Dedifferentiated amniotic fluid mesenchymal stem cell (primary cell): ENCODE measurements around the gene ZDBF2.
"Not testable (repeated sequence)": the region's sequence is repeated elsewhere in the genome, so short reads cannot be mapped to it uniquely, and the experiment has no call there.

ENCODE experiments used
- DNase-seq: peaks from one replicate; pipeline ENCODE4 v3.0.0-alpha.2; 2016; ENCODE audit errors: extremely low spot score

Gene ZDBF2

DNA sequence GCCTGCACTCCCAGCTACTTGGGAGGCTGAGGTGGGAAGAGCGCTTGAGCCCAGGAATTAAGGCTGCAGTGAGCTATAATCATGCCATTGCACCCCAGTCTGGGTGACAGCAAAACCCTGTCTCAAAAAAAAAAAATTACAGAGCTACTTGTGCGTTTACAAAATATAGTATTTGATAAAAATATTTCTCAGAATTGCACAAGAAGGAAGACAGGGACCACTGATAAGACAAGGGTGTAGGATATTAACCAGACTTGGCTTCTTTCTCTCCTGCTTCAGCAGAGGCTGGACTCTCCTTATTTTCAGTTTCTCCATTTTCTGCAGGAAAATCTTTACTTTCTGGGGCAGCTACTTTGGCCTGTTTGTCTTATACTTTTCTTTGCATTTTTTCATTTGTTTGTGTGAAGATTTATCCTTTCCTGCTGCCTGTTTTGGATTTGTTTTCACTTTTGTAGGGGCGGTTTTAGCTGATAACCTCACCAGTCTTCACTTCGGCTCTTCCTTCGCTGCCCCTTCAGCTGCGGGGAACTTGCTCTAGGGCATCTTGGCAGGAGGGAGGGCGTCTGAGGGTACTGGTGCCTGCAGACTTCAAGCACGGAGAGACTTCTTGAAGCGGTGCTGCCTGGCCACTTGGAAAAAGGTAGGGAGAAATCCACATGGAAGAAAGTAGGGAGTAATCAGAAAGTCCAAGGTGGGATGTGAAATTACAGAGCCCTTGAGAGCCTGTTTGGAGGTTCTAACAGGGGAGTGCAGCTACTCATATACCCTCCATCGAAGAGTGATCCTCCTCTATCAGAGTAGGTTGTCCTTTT is 14.9 kb upstream of the ZDBF2 start:
- DNase-seq: no peak

- DNase-seq: peak; percentile 43
These were observed 14.1 kb upstream of the ZDBF2 start for GRCh38 chr2:206260188-206261012.

GRCh38 chr2:206263959-206264603 is 10.4 kb upstream of the ZDBF2 start:
- no peak for DNase-seq

DNA sequence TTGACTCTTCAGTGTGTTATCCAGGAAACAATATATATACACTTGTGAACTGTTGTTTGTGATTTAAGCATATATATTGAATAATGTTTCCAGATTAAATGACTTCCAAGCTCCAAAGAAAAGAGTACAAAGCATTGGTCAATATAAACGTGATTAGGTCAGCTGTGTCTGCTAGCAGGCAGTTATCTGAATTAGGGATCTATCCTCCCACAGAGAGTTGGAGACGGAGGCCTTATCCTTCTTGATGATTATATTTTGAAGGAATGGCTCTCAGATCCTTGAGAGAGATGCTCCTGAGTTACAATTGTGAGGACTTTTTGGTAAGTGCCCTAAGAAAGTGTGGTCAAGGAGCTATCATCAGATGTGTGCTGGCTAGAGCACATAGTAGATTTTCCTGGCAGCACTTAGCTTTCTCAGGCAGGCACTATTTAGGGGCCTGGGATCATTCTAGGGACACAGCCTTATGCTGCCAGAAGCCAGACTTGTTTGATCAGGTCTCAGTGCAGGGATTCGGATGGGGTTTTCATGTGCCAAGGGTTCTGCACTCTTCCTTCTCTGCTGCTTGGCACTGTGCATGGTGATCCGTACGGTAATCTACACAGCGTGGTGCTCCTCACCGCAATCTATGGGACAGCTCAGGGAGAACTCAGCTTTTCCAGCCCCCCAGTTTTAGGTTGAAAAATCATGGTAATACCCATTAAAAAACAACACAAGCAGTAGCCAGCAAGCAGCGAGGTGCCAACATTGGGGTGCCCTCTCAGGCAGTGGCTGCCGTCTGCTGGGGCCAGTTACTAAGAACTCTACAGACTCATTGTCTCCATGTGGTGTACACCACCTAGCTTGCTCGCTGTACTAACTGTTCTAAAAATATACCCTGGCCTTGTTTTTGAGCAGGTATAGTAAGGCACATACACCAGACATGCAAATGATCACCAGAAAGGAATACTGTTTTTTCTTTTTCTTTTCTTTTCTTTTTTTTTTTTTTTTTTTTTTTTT is 8.0 kb upstream of the ZDBF2 start:
- no peak for DNase-seq

DNA sequence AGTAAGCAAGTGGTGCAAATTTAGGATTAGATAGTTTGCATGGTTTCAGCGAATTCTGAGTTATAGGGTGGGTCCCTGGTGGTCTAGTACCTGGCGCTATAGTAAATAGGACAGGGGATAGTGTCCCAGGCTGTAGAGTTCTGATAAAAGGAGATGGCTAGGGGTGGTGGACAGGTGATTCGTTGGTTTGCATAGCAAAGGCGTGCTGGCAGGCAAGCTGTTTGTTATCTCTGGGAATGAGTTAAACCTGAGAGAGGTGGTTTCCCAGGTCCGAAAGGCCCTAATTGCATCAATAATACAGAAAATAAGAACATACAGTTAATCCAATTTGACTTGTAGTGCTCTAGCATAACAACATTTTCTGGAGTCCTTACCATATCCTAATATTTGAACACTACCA is 6.9 kb upstream of the ZDBF2 start:
- DNase-seq: no peak

DNA sequence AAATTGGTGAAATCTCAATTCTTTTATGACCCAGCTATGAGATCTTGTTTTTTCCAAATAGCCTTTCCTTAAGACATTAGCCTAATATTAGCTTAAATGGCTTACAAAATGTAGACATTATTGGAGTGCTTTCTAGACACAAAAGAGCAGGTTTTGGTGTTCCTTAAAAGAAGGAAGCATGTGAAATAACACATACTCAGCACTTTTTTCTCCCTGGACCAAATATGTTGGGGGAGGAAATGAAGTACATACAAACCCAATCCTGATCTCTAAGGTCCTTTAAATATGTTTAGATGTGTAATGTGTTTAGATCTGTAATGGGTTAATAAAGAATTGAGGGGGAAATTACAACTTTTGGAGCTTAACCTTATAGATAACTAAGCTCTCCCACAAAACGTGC is 3.4 kb upstream of the ZDBF2 start:
- DNase-seq: no peak

GRCh38 chr2:206273905-206274304 is 558 bp upstream of the ZDBF2 start:
- DNase-seq: no peak

GRCh38 chr2:206275312-206276055 is 1.0 kb downstream of the ZDBF2 start:
- DNase-seq: peak; percentile 38

GRCh38 chr2:206276169-206276942 is 1.9 kb downstream of the ZDBF2 start:
- DNase-seq: no peak

DNA sequence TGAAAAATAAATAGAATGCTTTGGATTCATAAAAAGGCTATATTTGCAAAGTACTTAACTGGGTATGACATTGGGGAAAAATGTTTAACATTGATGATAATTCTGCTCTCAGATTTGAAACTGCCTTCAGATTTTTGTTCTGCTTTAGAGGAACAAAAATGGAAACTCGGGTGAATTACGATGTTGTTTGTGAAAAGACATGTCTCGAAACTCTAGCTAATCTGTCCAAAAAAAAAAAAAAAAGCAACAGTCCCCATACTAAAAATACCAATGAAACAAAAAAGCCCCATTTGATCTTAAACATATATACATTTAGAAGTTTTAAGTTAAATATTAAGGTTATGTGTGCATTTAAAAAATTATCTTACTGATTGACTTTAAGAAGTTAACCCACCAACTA is 3.0 kb downstream of the ZDBF2 start:
- DNase-seq: no peak

GRCh38 chr2:206282746-206283145 is 8.3 kb downstream of the ZDBF2 start:
- DNase-seq: no peak

GRCh38 chr2:206287197-206287596 is 12.7 kb downstream of the ZDBF2 start:
- no peak for DNase-seq

GRCh38 chr2:206289391-206289790 is 14.9 kb downstream of the ZDBF2 start:
- no peak for DNase-seq

DNA sequence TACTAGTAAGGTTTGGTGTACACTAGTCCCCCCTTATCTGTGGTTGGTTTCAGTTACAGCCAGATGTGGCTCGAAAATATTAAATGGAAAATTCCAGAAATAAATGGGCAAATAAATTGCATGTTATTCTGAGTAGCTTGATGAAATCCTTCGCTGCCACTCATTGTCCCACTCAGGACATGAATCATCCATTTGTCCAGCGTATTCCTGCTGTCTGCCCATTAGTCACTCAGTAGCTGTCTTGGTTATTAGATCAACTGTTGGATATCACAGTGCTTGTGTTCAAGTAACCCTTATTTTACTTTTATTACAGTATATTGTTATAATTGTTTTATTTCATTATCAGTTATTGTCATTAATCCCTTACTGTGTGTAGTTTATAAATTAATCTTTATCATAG is 21.7 kb downstream of the ZDBF2 start:
- DNase-seq: no peak

DNA sequence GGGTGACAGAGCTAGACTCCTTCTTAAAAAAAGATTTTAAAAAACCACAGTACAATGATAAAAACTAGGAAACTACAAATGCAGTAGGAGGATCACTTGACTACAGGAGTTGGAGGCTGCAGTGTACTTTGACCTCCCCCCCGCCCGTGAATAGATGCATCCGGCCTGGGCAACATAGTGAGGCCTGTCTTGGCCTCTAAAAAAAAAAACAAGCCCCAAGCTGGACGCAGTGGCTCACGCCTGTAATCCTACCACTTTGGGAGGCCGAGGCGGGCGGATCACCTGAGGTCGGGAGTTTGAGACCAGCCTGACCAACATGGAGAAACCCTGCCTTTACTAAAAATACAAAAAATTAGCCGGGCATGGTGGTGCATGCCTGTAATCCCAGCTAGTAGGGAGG is 25.1 kb downstream of the ZDBF2 start:
- not testable (repeated sequence) for DNase-seq

- DNase-seq: no peak
These were observed 31.2 kb downstream of the ZDBF2 start for GRCh38 chr2:206305523-206306245.

GRCh38 chr2:206311026-206311425 is 36.6 kb downstream of the ZDBF2 start:
- DNase-seq: no peak

GRCh38 chr2:206316141-206316540 is 41.7 kb downstream of the ZDBF2 start:
- DNase-seq: no peak

DNA sequence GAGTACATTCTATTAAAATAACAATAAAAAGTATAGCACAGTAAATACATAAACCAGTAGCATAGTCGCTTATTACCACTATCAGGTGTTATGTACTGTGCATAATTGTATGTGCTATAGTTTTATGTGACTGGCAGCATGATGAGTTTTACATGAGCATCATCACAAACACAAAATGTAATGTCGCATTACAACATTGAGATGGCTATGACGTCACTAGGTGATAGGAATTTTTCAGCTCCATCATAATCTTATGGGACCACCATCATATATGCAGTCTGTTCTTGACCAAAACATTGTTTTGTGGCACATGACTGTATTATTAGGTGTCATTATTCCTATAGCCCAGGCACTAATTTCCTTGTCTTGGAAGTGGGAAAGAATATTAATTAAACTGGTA is 48.6 kb downstream of the ZDBF2 start:
- no peak for DNase-seq
